Osteocyte (in vitro differentiated cells): ENCODE measurements around the gene C19orf47. TPM values are rescaled to one million over a fixed set of nuclear protein-coding genes. Genes with fewer than 3 reads are reported as not detected.

Experiments used
- DNase-seq: peaks from one replicate; pipeline ENCODE4 v3.0.0; 2021; ENCODE audit warnings: mixed read lengths; ENCODE audit not compliant: unreplicated experiment; ENCODE audit errors: extremely low spot score
- H3K27ac Mint-ChIP-seq: one replicate; pipeline ENCODE4 v1.8.0; 2021; ENCODE audit warnings: mild to moderate bottlenecking, mixed read lengths; ENCODE audit not compliant: unreplicated experiment
- H3K27me3 Mint-ChIP-seq: one replicate; pipeline ENCODE4 v1.8.0; 2021; ENCODE audit warnings: mixed read lengths; ENCODE audit not compliant: unreplicated experiment
- H3K36me3 Mint-ChIP-seq: one replicate; pipeline ENCODE4 v1.8.0; 2021; ENCODE audit warnings: mixed read lengths; ENCODE audit not compliant: unreplicated experiment
- H3K4me1 Mint-ChIP-seq: one replicate; pipeline ENCODE4 v1.8.0; 2021; ENCODE audit warnings: mixed read lengths; ENCODE audit not compliant: unreplicated experiment
- H3K4me3 Mint-ChIP-seq: one replicate; pipeline ENCODE4 v1.8.0; 2021; ENCODE audit warnings: mild to moderate bottlenecking, moderate library complexity, mixed read lengths; ENCODE audit not compliant: unreplicated experiment
- H3K9me3 Mint-ChIP-seq: one replicate; pipeline ENCODE4 v1.8.0; 2021; ENCODE audit warnings: mixed read lengths; ENCODE audit not compliant: unreplicated experiment
- total RNA-seq: library from RNA; stranded (reverse); gene quantifications from 2 replicates; pipeline ENCODE4 v1.2.1, GENCODE V29; 2021
- TF ChIP-seq, protein P1 (sequence below): fragments of 200-600 bp; sonication (generic); IDR thresholded peaks from 2 replicates; pipeline ENCODE4 v1.5.0; 2021; ENCODE audit warnings: antibody characterized with exemption, mild to moderate bottlenecking, moderate library complexity

C19orf47 gene
- total RNA-seq, 1 donor from 2014 or later = 16.6 TPM

GRCh38 chr19:40365010-40365409, 16.8 kb upstream of the C19orf47 start:
- H3K27me3 Mint-ChIP-seq = no peaks in the 10 kb centered on the region
- peaks cover 4% of the 10 kb centered on the region for H3K36me3 Mint-ChIP-seq
- DNase-seq = no peak
- H3K9me3 Mint-ChIP-seq = no peaks in the 10 kb centered on the region
- peaks cover 20% of the 10 kb centered on the region for H3K4me1 Mint-ChIP-seq
- peak overlapping the region; percentile 77 for H3K27ac Mint-ChIP-seq
- TF ChIP-seq, protein P1, sequence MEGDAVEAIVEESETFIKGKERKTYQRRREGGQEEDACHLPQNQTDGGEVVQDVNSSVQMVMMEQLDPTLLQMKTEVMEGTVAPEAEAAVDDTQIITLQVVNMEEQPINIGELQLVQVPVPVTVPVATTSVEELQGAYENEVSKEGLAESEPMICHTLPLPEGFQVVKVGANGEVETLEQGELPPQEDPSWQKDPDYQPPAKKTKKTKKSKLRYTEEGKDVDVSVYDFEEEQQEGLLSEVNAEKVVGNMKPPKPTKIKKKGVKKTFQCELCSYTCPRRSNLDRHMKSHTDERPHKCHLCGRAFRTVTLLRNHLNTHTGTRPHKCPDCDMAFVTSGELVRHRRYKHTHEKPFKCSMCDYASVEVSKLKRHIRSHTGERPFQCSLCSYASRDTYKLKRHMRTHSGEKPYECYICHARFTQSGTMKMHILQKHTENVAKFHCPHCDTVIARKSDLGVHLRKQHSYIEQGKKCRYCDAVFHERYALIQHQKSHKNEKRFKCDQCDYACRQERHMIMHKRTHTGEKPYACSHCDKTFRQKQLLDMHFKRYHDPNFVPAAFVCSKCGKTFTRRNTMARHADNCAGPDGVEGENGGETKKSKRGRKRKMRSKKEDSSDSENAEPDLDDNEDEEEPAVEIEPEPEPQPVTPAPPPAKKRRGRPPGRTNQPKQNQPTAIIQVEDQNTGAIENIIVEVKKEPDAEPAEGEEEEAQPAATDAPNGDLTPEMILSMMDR = no peak
- H3K4me3 Mint-ChIP-seq = peak overlapping the region; percentile 79

GRCh38 chr19:40363069-40363468, 14.9 kb upstream of the C19orf47 start:
- no peak overlapping the region for H3K4me3 Mint-ChIP-seq
- H3K4me1 Mint-ChIP-seq = peaks cover 22% of the 10 kb centered on the region
- H3K9me3 Mint-ChIP-seq = no peaks in the 10 kb centered on the region
- no peak overlapping the region for H3K27ac Mint-ChIP-seq
- peaks cover 3% of the 10 kb centered on the region for H3K36me3 Mint-ChIP-seq
- DNase-seq = no peak
- TF ChIP-seq, protein P1 = no peak
- no peaks in the 10 kb centered on the region for H3K27me3 Mint-ChIP-seq

DNA sequence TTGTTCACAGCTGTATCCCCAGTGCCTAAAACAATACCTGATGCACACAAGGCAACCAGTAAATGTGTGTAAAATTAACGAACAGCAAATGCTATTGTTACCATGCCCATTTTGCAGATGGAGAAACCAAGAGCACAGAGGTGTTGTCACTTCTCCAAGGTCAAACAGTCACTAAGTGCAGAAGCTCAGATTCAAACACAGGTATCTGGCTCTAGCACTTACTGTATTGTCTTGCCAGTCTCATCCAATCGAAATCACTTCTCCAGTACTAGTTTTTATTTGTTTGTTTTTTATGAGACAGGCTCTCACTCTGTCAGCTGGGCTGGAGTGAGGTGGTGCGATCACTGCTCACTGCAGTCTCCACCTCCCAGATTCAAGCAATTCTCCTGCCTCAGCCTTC, 14.0 kb upstream of the C19orf47 start:
- TF ChIP-seq, protein P1 = no peak
- Mint-ChIP-seq H3K4me3 (no peak overlapping the region), H3K27ac (no peak overlapping the region), H3K36me3 (peaks cover 3% of the 10 kb centered on the region), H3K9me3 (no peaks in the 10 kb centered on the region), H3K27me3 (no peaks in the 10 kb centered on the region), H3K4me1 (peaks cover 23% of the 10 kb centered on the region)
- DNase-seq = no peak

GRCh38 chr19:40360708-40361241, 12.6 kb upstream of the C19orf47 start:
- peaks cover 13% of the 10 kb centered on the region for H3K4me1 Mint-ChIP-seq
- H3K27me3 Mint-ChIP-seq = no peaks in the 10 kb centered on the region
- H3K36me3 Mint-ChIP-seq = peaks cover 3% of the 10 kb centered on the region
- DNase-seq = no peak
- no peaks in the 10 kb centered on the region for H3K9me3 Mint-ChIP-seq
- H3K4me3 Mint-ChIP-seq = no peak overlapping the region
- no peak overlapping the region for H3K27ac Mint-ChIP-seq
- TF ChIP-seq, protein P1 = no peak

GRCh38 chr19:40360020-40360707, 12.0 kb upstream of the C19orf47 start:
- no peaks in the 10 kb centered on the region for H3K9me3 Mint-ChIP-seq
- no peak overlapping the region for H3K4me3 Mint-ChIP-seq
- H3K36me3 Mint-ChIP-seq = peaks cover 3% of the 10 kb centered on the region
- no peak overlapping the region for H3K27ac Mint-ChIP-seq
- no peaks in the 10 kb centered on the region for H3K27me3 Mint-ChIP-seq
- H3K4me1 Mint-ChIP-seq = peaks cover 9% of the 10 kb centered on the region
- DNase-seq = no peak
- TF ChIP-seq, protein P1 = no peak
